ENCODE results near the gene SLC4A3. TPM values are rescaled to one million over a fixed set of nuclear protein-coding genes. Genes with fewer than 3 reads are reported as not detected.

The SLC4A3 gene
- total RNA-seq, 2 donors from 2014 or later, result 13.4 to 20.2 TPM

DNA sequence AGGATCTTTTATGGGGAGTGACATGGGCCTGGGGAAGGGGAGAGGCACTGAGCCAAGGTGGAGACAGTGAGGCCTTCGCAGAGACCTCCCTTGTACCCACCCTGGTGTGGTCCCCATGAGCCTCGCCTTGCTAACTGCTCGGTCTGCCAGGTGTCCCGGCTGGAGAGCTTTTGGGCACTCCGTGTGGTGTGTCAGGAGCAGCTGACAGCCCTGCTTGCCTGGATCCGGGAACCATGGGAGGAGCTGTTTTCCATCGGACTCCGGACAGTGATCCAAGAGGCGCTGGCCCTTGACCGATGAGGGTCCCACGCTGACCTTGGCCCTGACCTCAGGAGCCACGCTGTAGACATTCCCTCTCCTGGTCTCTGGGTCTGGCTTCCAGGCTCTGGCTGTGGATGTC lies 11.5 kb upstream of the SLC4A3 start:
- 86 to 95% methylated on average over 10 to 12 of the region's 12 CpGs for WGBS, 2 experiments (ENCODE audit: insufficient coverage in 1 of 2, insufficient read length in 1 of 2)
- no peak overlapping the region for H3K27ac ChIP-seq (ENCODE audit: low read depth, low read length)

DNA sequence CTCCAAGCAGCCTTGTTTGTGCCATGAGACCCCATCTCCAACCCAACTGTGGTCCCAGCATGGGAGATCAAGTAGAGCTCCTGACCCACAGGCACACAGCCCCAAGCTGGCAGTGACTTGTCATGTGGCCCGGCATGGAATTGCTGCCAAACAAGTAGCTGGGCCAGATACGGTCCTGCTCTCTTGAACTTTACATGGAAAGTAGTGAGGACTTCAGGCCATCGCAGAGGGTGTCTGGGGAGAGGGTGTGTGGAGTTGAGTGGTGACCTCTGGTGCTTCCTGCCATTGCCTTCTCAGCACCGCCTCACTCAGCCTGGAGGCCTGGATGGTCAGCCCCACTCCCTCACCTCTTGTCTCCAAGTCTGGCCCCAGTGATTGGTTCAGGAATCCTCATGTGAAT lies 10.9 kb upstream of the SLC4A3 start:
- TF ChIP-seq, protein P1, sequence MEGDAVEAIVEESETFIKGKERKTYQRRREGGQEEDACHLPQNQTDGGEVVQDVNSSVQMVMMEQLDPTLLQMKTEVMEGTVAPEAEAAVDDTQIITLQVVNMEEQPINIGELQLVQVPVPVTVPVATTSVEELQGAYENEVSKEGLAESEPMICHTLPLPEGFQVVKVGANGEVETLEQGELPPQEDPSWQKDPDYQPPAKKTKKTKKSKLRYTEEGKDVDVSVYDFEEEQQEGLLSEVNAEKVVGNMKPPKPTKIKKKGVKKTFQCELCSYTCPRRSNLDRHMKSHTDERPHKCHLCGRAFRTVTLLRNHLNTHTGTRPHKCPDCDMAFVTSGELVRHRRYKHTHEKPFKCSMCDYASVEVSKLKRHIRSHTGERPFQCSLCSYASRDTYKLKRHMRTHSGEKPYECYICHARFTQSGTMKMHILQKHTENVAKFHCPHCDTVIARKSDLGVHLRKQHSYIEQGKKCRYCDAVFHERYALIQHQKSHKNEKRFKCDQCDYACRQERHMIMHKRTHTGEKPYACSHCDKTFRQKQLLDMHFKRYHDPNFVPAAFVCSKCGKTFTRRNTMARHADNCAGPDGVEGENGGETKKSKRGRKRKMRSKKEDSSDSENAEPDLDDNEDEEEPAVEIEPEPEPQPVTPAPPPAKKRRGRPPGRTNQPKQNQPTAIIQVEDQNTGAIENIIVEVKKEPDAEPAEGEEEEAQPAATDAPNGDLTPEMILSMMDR (conservative IDR thresholded peaks at IDR 0.05), result no peak
- no peaks in the 10 kb centered on the region for H3K9me3 Mint-ChIP-seq
- H3K27ac ChIP-seq (ENCODE audit: low read depth, low read length), result no peak overlapping the region
- no peak for DNase-seq
- no peak overlapping the region for H3K4me3 ChIP-seq (ENCODE audit: low read length)
- H3K4me1 Mint-ChIP-seq, result peaks cover 5% of the 10 kb centered on the region
- no peak overlapping the region for H3K27ac Mint-ChIP-seq
- 97% methylated on average over 4 of the region's 4 CpGs; no CpG with 5 or more reads in 1 of the 2 experiments for WGBS, 2 experiments (ENCODE audit: insufficient coverage in 1 of 2, insufficient read length in 1 of 2)
- no peak overlapping the region for H3K4me3 Mint-ChIP-seq
- H3K9ac ChIP-seq (ENCODE audit: extremely low read depth, low read length, poor library complexity, severe bottlenecking), result no peak overlapping the region
- H3K4me1 ChIP-seq (ENCODE audit: control insufficient read depth, insufficient read depth, low read length), result no peaks in the 10 kb centered on the region
- H3K9me3 ChIP-seq (ENCODE audit: control insufficient read depth, low read length), result no peaks in the 10 kb centered on the region
- no peaks in the 10 kb centered on the region for H3K27me3 ChIP-seq (ENCODE audit: control insufficient read depth, insufficient read depth, low read length, poor library complexity, severe bottlenecking)
- H3K36me3 Mint-ChIP-seq (ENCODE audit: low read depth), result peaks cover 17% of the 10 kb centered on the region
- H3K36me3 ChIP-seq (ENCODE audit: control insufficient read depth, insufficient read depth, low read length), result no peaks in the 10 kb centered on the region
- H3K27me3 Mint-ChIP-seq (ENCODE audit: insufficient read depth), result peaks cover 5% of the 10 kb centered on the region

More for the DNA sequence above, 11.5 kb upstream of the SLC4A3 start:
- H3K36me3 ChIP-seq (ENCODE audit: control insufficient read depth, insufficient read depth, low read length), result no peaks in the 10 kb centered on the region
- Mint-ChIP-seq H3K36me3 (ENCODE audit: low read depth) (peaks cover 22% of the 10 kb centered on the region), H3K27me3 (ENCODE audit: insufficient read depth) (peaks cover 5% of the 10 kb centered on the region), H3K4me3 (no peak overlapping the region), H3K27ac (no peak overlapping the region), H3K9me3 (no peaks in the 10 kb centered on the region), H3K4me1 (peaks cover 5% of the 10 kb centered on the region)
- TF ChIP-seq, protein P1 (conservative IDR thresholded peaks at IDR 0.05), result no peak
- H3K9ac ChIP-seq (ENCODE audit: extremely low read depth, low read length, poor library complexity, severe bottlenecking), result no peak overlapping the region
- DNase-seq, result no peak
- no peak overlapping the region for H3K4me3 ChIP-seq (ENCODE audit: low read length)
- H3K9me3 ChIP-seq (ENCODE audit: control insufficient read depth, low read length), result no peaks in the 10 kb centered on the region
- no peaks in the 10 kb centered on the region for H3K4me1 ChIP-seq (ENCODE audit: control insufficient read depth, insufficient read depth, low read length)
- no peaks in the 10 kb centered on the region for H3K27me3 ChIP-seq (ENCODE audit: control insufficient read depth, insufficient read depth, low read length, poor library complexity, severe bottlenecking)

DNA sequence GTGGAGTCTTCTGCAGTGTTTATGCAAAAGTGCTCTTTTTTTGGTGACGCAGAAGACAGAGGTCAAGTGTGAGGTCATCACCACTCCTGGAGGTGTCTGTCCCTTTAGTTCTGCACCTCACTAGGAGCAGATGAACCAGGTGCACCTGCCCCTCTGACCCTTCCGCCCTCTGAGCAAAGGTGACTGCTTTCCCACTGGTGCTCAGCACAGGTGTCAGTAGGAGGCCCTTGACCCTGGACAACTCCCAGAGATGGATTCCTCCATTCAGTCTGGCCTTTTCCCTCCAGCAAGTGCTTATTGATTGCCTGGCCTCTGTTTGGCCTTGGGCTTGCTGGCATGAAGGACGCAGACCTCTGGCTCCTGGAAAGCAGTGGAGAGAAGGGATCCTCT lies 8.7 kb upstream of the SLC4A3 start:
- Mint-ChIP-seq H3K9me3 (no peaks in the 10 kb centered on the region), H3K4me1 (no peaks in the 10 kb centered on the region), H3K36me3 (ENCODE audit: low read depth) (peaks cover 12% of the 10 kb centered on the region), H3K4me3 (no peak overlapping the region), H3K27ac (no peak overlapping the region), H3K27me3 (ENCODE audit: insufficient read depth) (peaks cover 13% of the 10 kb centered on the region)
- Histone ChIP-seq H3K4me3 (ENCODE audit: low read length) (no peak overlapping the region), H3K9ac (ENCODE audit: extremely low read depth, low read length, poor library complexity, severe bottlenecking) (no peak overlapping the region), H3K27me3 (ENCODE audit: control insufficient read depth, insufficient read depth, low read length, poor library complexity, severe bottlenecking) (no peaks in the 10 kb centered on the region), H3K9me3 (ENCODE audit: control insufficient read depth, low read length) (no peaks in the 10 kb centered on the region), H3K36me3 (ENCODE audit: control insufficient read depth, insufficient read depth, low read length) (no peaks in the 10 kb centered on the region), H3K27ac (ENCODE audit: low read depth, low read length) (no peak overlapping the region), H3K4me1 (ENCODE audit: control insufficient read depth, insufficient read depth, low read length) (no peaks in the 10 kb centered on the region)
- DNase-seq, result no peak
- TF ChIP-seq, protein P1 (conservative IDR thresholded peaks at IDR 0.05), result no peak
- WGBS, 2 experiments (ENCODE audit: insufficient coverage in 1 of 2, insufficient read length in 1 of 2), result 84 to 86% methylated on average over 2 to 3 of the region's 3 CpGs

All from endodermal cell (in vitro differentiated cells).